ENCODE results near the gene ARHGEF10L.

- TF ChIP-seq TAF1 (IDR thresholded peaks at IDR 0.05; ENCODE audit: low read depth, low read length) (no peak), POLR2A (IDR thresholded peaks at IDR 0.05; ENCODE audit: low read depth, low read length) (no peak), POLR2AphosphoS5 (IDR thresholded peaks at IDR 0.05; ENCODE audit: low read depth, low read length) (no peak), SPI1 (IDR thresholded peaks at IDR 0.05; ENCODE audit: low read depth, low read length) (no peak), POU2F2 (IDR thresholded peaks at IDR 0.05; ENCODE audit: low read depth, low read length) (no peak), PAX5 (IDR thresholded peaks at IDR 0.05; ENCODE audit: insufficient read depth, low read length, severe bottlenecking) (no peak)
Measured at GRCh38 chr1:17624611-17625233, 85.2 kb downstream of the ARHGEF10L start.
